Astrocyte of the cerebellum (primary cell): ENCODE data around the gene SEPTIN2.
A peak's percentile ranks its signal among the peaks of the same experiment; 100 is the strongest.
"Not testable (repeated sequence)": the region's sequence is repeated elsewhere in the genome, so short reads cannot be mapped to it uniquely, and the experiment has no call there.

ENCODE experiments used
- DNase-seq: peaks from one replicate; pipeline ENCODE4 v3.0.0-alpha.2; 2011; ENCODE audit warnings: low read depth
- H3K4me3 ChIP-seq: 2 replicates; pipeline ENCODE4 v1.5.1; 2011; ENCODE audit warnings: mild to moderate bottlenecking, low read depth, low read length, moderate library complexity
- CTCF ChIP-seq: IDR thresholded peaks from 2 replicates; pipeline ENCODE4 v1.5.1; 2012; ENCODE audit warnings: low read length, low read depth, moderate library complexity, mild to moderate bottlenecking; ENCODE audit errors: missing control alignments
- in situ Hi-C: cut with HindIII; loops from 2 replicates; pipeline ENCODE4 v1.10.0; 2017; ENCODE audit warnings: low sequenced_read_pairs

The SEPTIN2 gene

GRCh38 chr2:241390301-241391206 is 74.8 kb downstream of the SEPTIN2 start:
- no peak for TF ChIP-seq CTCF
- DNase-seq = no peak
- in situ Hi-C loops = no loop called here
- no peak overlapping the region for H3K4me3 ChIP-seq

- DNase-seq = no peak
Measured at GRCh38 chr2:241391892-241392665, 76.4 kb downstream of the SEPTIN2 start.

GRCh38 chr2:241392753-241393152 is 77.0 kb downstream of the SEPTIN2 start:
- DNase-seq, in situ Hi-C loops, H3K4me3 ChIP-seq: not testable (repeated sequence)

More at GRCh38 chr2:241391892-241392665, 76.4 kb downstream of the SEPTIN2 start:
- H3K4me3 ChIP-seq = no peak overlapping the region
- in situ Hi-C loops = no loop called here
- TF ChIP-seq CTCF = peak; percentile 37

- in situ Hi-C loops = no loop called here
- TF ChIP-seq CTCF = no peak
- no peak for DNase-seq
- H3K4me3 ChIP-seq = no peak overlapping the region
Measured at GRCh38 chr2:241393524-241394196, 77.9 kb downstream of the SEPTIN2 start.

- in situ Hi-C loops = not testable (repeated sequence)
Measured at GRCh38 chr2:241396809-241397208, 81.1 kb downstream of the SEPTIN2 start.

GRCh38 chr2:241399941-241400922 is 84.5 kb downstream of the SEPTIN2 start:
- no peak for TF ChIP-seq CTCF
- no peak for DNase-seq
- in situ Hi-C loops = no loop called here
- H3K4me3 ChIP-seq = no peak overlapping the region

More at GRCh38 chr2:241396809-241397208, 81.1 kb downstream of the SEPTIN2 start:
- DNase-seq, H3K4me3 ChIP-seq: not testable (repeated sequence)
